Measurements from ENCODE around the gene CSGALNACT2. TPM values are rescaled to one million over a fixed set of nuclear protein-coding genes. Genes with fewer than 3 reads are reported as not detected.
A peak's percentile ranks its signal among the peaks of the same experiment; 100 is the strongest.

The CSGALNACT2 gene
- total RNA-seq, 1 experiment from 2014 or later, result 3.6 TPM

DNA sequence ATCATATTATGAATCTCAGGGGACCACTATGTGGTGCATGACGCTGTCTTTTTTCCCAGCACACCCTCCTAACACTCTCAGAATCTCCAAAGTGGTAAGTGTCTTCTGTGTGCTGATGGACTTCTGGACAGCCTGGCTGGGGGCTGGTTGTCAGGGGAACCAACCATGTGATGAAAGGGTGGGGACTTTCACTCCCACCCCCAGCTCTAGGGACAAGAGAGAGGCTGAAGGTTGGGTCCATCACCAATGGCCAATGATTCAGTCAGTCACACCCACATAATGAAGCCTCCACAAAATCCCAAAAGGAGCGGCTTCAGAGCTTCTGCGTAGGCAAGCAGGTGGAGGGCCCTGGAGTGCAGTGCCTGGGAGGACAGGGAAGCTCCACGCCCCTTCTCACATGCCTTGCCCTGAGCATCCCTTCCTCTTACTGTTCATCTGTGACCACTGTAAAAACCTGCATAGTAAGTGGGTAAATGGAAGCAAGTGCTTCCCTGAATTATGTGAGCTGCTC, 84.0 kb downstream of the CSGALNACT2 start:
- Histone ChIP-seq H3K27me3 (ENCODE audit: low read length) (peaks cover 9% of the 10 kb centered on the region; the same call in 1 of the 2 replicates), H3K9me3 (ENCODE audit: low read length) (no peaks in the 10 kb centered on the region), H3F3A (ENCODE audit: low read length, unreplicated experiment) (peaks cover 5% of the 10 kb centered on the region), H3K27ac (ENCODE audit: low read length) (no peak overlapping the region), H3K79me2 (ENCODE audit: low read length) (no peaks in the 10 kb centered on the region), H4K20me1 (ENCODE audit: low read length) (no peaks in the 10 kb centered on the region), H3K9ac (ENCODE audit: low read length) (no peak overlapping the region), H3K4me1 (ENCODE audit: insufficient read depth, low read length) (no peaks in the 10 kb centered on the region), H3K4me3 (ENCODE audit: low read length) (no peak overlapping the region), H3K4me2 (ENCODE audit: low read length) (no peak overlapping the region), H2AFZ (ENCODE audit: low read length) (no peak overlapping the region), H3K36me3 (ENCODE audit: low read depth, low read length) (no peaks in the 10 kb centered on the region), H3K9me2 (replicated peaks; ENCODE audit: low read length) (no peaks in the 10 kb centered on the region)
- ATAC-seq (no peak), DNase-seq (no peak)
- TF ChIP-seq, protein P1, sequence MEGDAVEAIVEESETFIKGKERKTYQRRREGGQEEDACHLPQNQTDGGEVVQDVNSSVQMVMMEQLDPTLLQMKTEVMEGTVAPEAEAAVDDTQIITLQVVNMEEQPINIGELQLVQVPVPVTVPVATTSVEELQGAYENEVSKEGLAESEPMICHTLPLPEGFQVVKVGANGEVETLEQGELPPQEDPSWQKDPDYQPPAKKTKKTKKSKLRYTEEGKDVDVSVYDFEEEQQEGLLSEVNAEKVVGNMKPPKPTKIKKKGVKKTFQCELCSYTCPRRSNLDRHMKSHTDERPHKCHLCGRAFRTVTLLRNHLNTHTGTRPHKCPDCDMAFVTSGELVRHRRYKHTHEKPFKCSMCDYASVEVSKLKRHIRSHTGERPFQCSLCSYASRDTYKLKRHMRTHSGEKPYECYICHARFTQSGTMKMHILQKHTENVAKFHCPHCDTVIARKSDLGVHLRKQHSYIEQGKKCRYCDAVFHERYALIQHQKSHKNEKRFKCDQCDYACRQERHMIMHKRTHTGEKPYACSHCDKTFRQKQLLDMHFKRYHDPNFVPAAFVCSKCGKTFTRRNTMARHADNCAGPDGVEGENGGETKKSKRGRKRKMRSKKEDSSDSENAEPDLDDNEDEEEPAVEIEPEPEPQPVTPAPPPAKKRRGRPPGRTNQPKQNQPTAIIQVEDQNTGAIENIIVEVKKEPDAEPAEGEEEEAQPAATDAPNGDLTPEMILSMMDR (conservative IDR thresholded peaks at IDR 0.05; ENCODE audit: low read depth, low read length), result no peak
- TF ChIP-seq EZH2 (IDR thresholded peaks at IDR 0.05; ENCODE audit: low read length, unreplicated experiment) (no peak), EZH2phosphoT487 (IDR thresholded peaks at IDR 0.05; ENCODE audit: borderline replicate concordance, low read length) (no peak)
- POLR2A ChIA-PET (ENCODE audit: unreplicated experiment), result no interaction called here
- intact Hi-C loops (cut with micrococcal nuclease), result loop anchor here (10.0 kb wide), 1 partner anchor 123 kb away; no protein-coding TSS in a partner anchor
- CTCF ChIA-PET, result no interaction called here
- BruUV-seq (replicated peaks), result no TSS peak

DNA sequence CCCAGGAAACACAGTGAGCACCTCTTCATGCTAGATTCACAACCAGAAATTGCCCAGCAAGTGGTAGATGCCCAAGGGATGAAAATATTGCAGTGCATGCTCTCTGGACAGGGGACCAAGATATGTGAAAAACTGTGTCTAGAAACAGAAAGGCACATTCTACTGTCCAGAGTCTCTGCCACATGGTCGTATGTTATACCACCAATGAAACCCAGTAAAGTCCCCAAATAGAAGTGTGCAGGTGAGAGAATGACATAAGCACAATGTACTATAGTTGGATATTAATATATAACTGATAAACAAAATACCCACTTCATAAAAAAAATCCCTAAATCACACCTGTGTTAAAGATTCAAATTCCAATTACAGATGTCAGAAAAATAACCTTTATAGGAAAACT, 84.8 kb downstream of the CSGALNACT2 start:
- H3K36me3 ChIP-seq (ENCODE audit: low read depth, low read length), result no peaks in the 10 kb centered on the region
- H3K4me2 ChIP-seq (ENCODE audit: low read length), result no peak overlapping the region
- peaks cover 5% of the 10 kb centered on the region for H3F3A ChIP-seq (ENCODE audit: low read length, unreplicated experiment)
- no peaks in the 10 kb centered on the region for H3K79me2 ChIP-seq (ENCODE audit: low read length)
- H3K9ac ChIP-seq (ENCODE audit: low read length), result no peak overlapping the region
- no TSS peak for BruUV-seq (replicated peaks)
- intact Hi-C loops (cut with micrococcal nuclease), result loop anchor here (10.0 kb wide), 1 partner anchor 122 kb away; no protein-coding TSS in a partner anchor
- ChIA-PET POLR2A (ENCODE audit: unreplicated experiment) (no interaction called here), CTCF (no interaction called here)
- H3K9me2 ChIP-seq (replicated peaks; ENCODE audit: low read length), result no peaks in the 10 kb centered on the region
- ATAC-seq (no peak), DNase-seq (no peak)
- no peaks in the 10 kb centered on the region for H3K4me1 ChIP-seq (ENCODE audit: insufficient read depth, low read length)
- TF ChIP-seq, protein P1 (conservative IDR thresholded peaks at IDR 0.05; ENCODE audit: low read depth, low read length), result no peak
- TF ChIP-seq EZH2 (IDR thresholded peaks at IDR 0.05; ENCODE audit: low read length, unreplicated experiment), result no peak
- TF ChIP-seq EZH2phosphoT487 (IDR thresholded peaks at IDR 0.05; ENCODE audit: borderline replicate concordance, low read length), result no peak
- no peaks in the 10 kb centered on the region for H3K9me3 ChIP-seq (ENCODE audit: low read length)
- no peak overlapping the region for H3K27ac ChIP-seq (ENCODE audit: low read length)
- no peaks in the 10 kb centered on the region for H4K20me1 ChIP-seq (ENCODE audit: low read length)
- no peak overlapping the region for H3K4me3 ChIP-seq (ENCODE audit: low read length)
- H3K27me3 ChIP-seq (ENCODE audit: low read length), result peaks cover 2% of the 10 kb centered on the region; the same call in 1 of the 2 replicates
- no peak overlapping the region for H2AFZ ChIP-seq (ENCODE audit: low read length)

DNA sequence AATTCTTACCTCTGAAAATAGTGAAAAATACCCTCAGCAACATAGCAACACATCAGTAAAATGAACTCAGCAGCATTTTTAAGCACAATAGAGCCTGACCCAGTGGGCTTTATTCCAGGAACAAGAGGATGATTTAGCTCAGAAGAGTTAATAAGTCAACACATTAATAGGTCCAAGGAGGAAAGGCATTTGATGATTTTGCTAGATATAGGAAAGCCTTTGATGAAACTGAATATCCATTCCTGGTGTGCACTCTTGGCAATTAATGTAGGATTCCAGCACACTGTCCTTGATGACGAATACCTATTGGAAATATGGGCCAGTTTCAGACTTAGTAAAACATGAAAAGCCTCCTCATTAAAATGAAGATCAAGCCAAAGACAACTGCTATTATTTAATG, 86.1 kb downstream of the CSGALNACT2 start:
- Histone ChIP-seq H3K4me2 (ENCODE audit: low read length) (no peak overlapping the region), H3K9ac (ENCODE audit: low read length) (no peak overlapping the region), H4K20me1 (ENCODE audit: low read length) (no peaks in the 10 kb centered on the region), H3K9me3 (ENCODE audit: low read length) (no peaks in the 10 kb centered on the region), H3K27me3 (ENCODE audit: low read length) (peaks cover 12% of the 10 kb centered on the region), H3F3A (ENCODE audit: low read length, unreplicated experiment) (peaks cover 5% of the 10 kb centered on the region), H2AFZ (ENCODE audit: low read length) (no peak overlapping the region), H3K9me2 (replicated peaks; ENCODE audit: low read length) (no peaks in the 10 kb centered on the region), H3K4me3 (ENCODE audit: low read length) (no peak overlapping the region), H3K4me1 (ENCODE audit: insufficient read depth, low read length) (no peaks in the 10 kb centered on the region), H3K27ac (ENCODE audit: low read length) (no peak overlapping the region), H3K79me2 (ENCODE audit: low read length) (no peaks in the 10 kb centered on the region), H3K36me3 (ENCODE audit: low read depth, low read length) (no peaks in the 10 kb centered on the region)
- no TSS peak for BruUV-seq (replicated peaks)
- intact Hi-C loops (cut with micrococcal nuclease), result loop anchor here (10.0 kb wide), 1 partner anchor 120 kb away; no protein-coding TSS in a partner anchor
- TF ChIP-seq EZH2phosphoT487 (IDR thresholded peaks at IDR 0.05; ENCODE audit: borderline replicate concordance, low read length) (no peak), EZH2 (IDR thresholded peaks at IDR 0.05; ENCODE audit: low read length, unreplicated experiment) (no peak)
- TF ChIP-seq, protein P1 (conservative IDR thresholded peaks at IDR 0.05; ENCODE audit: low read depth, low read length), result no peak
- ChIA-PET CTCF (no interaction called here), POLR2A (ENCODE audit: unreplicated experiment) (no interaction called here)
- ATAC-seq, result no peak
- peak; percentile 14 for DNase-seq
